Endothelial cell of umbilical vein (primary cell): Measurements from ENCODE around the gene CRISPLD2. TPM values are rescaled to one million over a fixed set of nuclear protein-coding genes. Genes with fewer than 3 reads are reported as not detected.
A peak's percentile ranks its signal among the peaks of the same experiment; 100 is the strongest.

Experiments used
- BruUV-seq: library from RNA; stranded (reverse); fragments of 400-500 nt; replicated peaks from 2 replicates; lab custom pipeline; 2021; lab: Mats Ljungman, UMichigan
- CTCF ChIA-PET: fragments of 300-600, 350-600 bp; sonication (Branson Sonifier 250); formaldehyde crosslinking; loops from one replicate; lab custom pipeline; 2021; ENCODE audit warnings: antibody characterized with exemption, inconsistent platforms; lab: Charles Lee
- POLR2A ChIA-PET: fragments of 300-600, 350-600 bp; sonication (Branson Sonifier 250); formaldehyde crosslinking; loops from one replicate; lab custom pipeline; 2021; ENCODE audit warnings: antibody characterized with exemption, inconsistent platforms; lab: Charles Lee
- DNase-seq: peaks from one replicate; pipeline ENCODE4 v3.0.0-alpha.2; 2011; ENCODE audit warnings: low read depth, low spot score
- FAIRE-seq: peaks from 2 replicates; lab custom pipeline; 2011; peaks lifted over from hg19 to GRCh38; lab: Jason Lieb, UNC
- H2AFZ ChIP-seq: 2 replicates; pipeline ENCODE4 v1.6.0; 2012; ENCODE audit warnings: low read depth, low read length, control low read depth, inconsistent platforms
- H3K27ac ChIP-seq: 2 replicates; pipeline ENCODE4 v1.5.1; 2011; ENCODE audit warnings: low read depth, mild to moderate bottlenecking, control low read depth, low read length, moderate library complexity; ENCODE audit not compliant: insufficient read depth
- H3K27me3 ChIP-seq, 2 experiments: 2 replicates each; pipeline versions ENCODE4 v1.6.0 to v1.6.1; 2011; ENCODE audit warnings: low read length in 2 of 2, mixed read lengths in 1 of 2; ENCODE audit not compliant: control insufficient read depth in 2 of 2, insufficient read depth in 2 of 2
- H3K36me3 ChIP-seq, 2 experiments: 2 replicates in 1 of 2; 3 replicates in 1 of 2; pipeline ENCODE4 v1.5.1; 2011; ENCODE audit warnings: low read length in 2 of 2, mild to moderate bottlenecking in 1 of 2, moderate library complexity in 1 of 2; ENCODE audit not compliant: control insufficient read depth in 2 of 2, insufficient read depth in 2 of 2; ENCODE audit errors: extremely low read depth in 1 of 2
- H3K4me1 ChIP-seq: 3 replicates; pipeline ENCODE4 v1.5.1; 2011; ENCODE audit warnings: mild to moderate bottlenecking, low read length; ENCODE audit not compliant: control insufficient read depth, insufficient read depth; ENCODE audit errors: extremely low read depth
- H3K4me2 ChIP-seq: 2 replicates; pipeline ENCODE4 v1.6.1; 2011; ENCODE audit warnings: low read length, control low read depth, mixed read lengths; ENCODE audit not compliant: insufficient read depth
- H3K4me3 ChIP-seq, 3 experiments: fragments of 200-600 bp in 1 of 3; sonication (generic), shearing (Covaris generic) in 1 of 3; replicated peaks in 1 of 3; 2 replicates each; pipeline ENCODE4 v1.5.1; 2011 to 2016; ENCODE audit warnings: control low read depth in 3 of 3, low read length in 3 of 3, mild to moderate bottlenecking in 2 of 3, inconsistent platforms in 1 of 3, low read depth in 1 of 3, moderate library complexity in 1 of 3; ENCODE audit not compliant: insufficient read depth in 1 of 3
- H3K79me2 ChIP-seq: 2 replicates; pipeline ENCODE4 v1.6.0; 2012; ENCODE audit warnings: low read length, inconsistent platforms; ENCODE audit not compliant: control insufficient read depth, insufficient read depth
- H3K9ac ChIP-seq: replicated peaks from 2 replicates; pipeline ENCODE3; 2011; ENCODE audit warnings: low read length, control low read depth; ENCODE audit not compliant: insufficient read depth; ENCODE audit errors: extremely low read depth
- H3K9me1 ChIP-seq: replicated peaks from 3 replicates; pipeline ENCODE4 v1.6.0; 2011; ENCODE audit warnings: mild to moderate bottlenecking, low read length; ENCODE audit not compliant: control insufficient read depth, insufficient read depth; ENCODE audit errors: extremely low read depth
- H3K9me3 ChIP-seq: replicated peaks from 2 replicates; pipeline ENCODE4 v1.5.1; 2012; ENCODE audit warnings: low read length, inconsistent platforms; ENCODE audit not compliant: control insufficient read depth, insufficient read depth
- H4K20me1 ChIP-seq: replicated peaks from 2 replicates; pipeline ENCODE3; 2011; ENCODE audit warnings: mild to moderate bottlenecking, low read length; ENCODE audit not compliant: control insufficient read depth, insufficient read depth; ENCODE audit errors: extremely low read depth
- FOS ChIP-seq: IDR thresholded peaks from 2 replicates; pipeline ENCODE4 v1.6.1; 2011; ENCODE audit warnings: mild to moderate bottlenecking, low read length, moderate library complexity, borderline replicate concordance; ENCODE audit not compliant: insufficient read depth
- GATA2 ChIP-seq: IDR thresholded peaks from 2 replicates; pipeline ENCODE4 v1.7.0; 2011; ENCODE audit warnings: low read depth, mild to moderate bottlenecking, moderate library complexity, mixed read lengths, low read length; ENCODE audit not compliant: insufficient read length, insufficient read depth
- dilution Hi-C: fragments of 300-500 bp; cut with MboI; formaldehyde crosslinking; loops from one replicate; pipeline ENCODE4 v1.15.0; 2019; ENCODE audit warnings: low sequenced_read_pairs; ENCODE audit not compliant: extremely low pct_ligation_motif_present
- intact Hi-C: fragments of 100-400 bp; cut with micrococcal nuclease; formaldehyde crosslinking; loops from one replicate; pipeline ENCODE4 v1.10.0; 2022
- polyA plus RNA-seq, 4 experiments: library from polyadenylated mRNA; depleted of rRNA in 3 of 4; stranded (reverse) in 3 of 4; unstranded in 1 of 4; fragments of >200 nt; gene quantifications; 2 replicates each; pipeline versions ENCODE4 v1.2.1 to v1.2.3, GENCODE V29; 2011 to 2012; ENCODE audit warnings: missing spikeins in 1 of 4
- total RNA-seq: library from RNA; stranded (reverse); gene quantifications from 2 replicates; pipeline ENCODE4 v1.2.3, GENCODE V29; 2021
- TF ChIP-seq, protein P1 (sequence below): IDR thresholded peaks from 2 replicates; pipeline ENCODE4 v1.6.1; 2011; ENCODE audit not compliant: insufficient read depth, insufficient read length
- TF ChIP-seq, protein P2 (sequence below), 2 donors: IDR thresholded peaks; 1 replicate in 1 of 2; 2 replicates in 1 of 2; pipeline ENCODE4 v1.5.1; 2011; ENCODE audit warnings: low read length in 2 of 2, mild to moderate bottlenecking in 2 of 2, moderate library complexity in 2 of 2, control low read depth in 1 of 2, inconsistent platforms in 1 of 2, low read depth in 1 of 2; ENCODE audit not compliant: insufficient read depth in 1 of 2; ENCODE audit errors: extremely low read depth in 1 of 2

The CRISPLD2 gene
- total and polyA plus RNA-seq, 2 donors (not counting 3 experiments of a cell fraction or from before 2014, with no cell fraction given): 0.14 to 0.73 TPM

DNA sequence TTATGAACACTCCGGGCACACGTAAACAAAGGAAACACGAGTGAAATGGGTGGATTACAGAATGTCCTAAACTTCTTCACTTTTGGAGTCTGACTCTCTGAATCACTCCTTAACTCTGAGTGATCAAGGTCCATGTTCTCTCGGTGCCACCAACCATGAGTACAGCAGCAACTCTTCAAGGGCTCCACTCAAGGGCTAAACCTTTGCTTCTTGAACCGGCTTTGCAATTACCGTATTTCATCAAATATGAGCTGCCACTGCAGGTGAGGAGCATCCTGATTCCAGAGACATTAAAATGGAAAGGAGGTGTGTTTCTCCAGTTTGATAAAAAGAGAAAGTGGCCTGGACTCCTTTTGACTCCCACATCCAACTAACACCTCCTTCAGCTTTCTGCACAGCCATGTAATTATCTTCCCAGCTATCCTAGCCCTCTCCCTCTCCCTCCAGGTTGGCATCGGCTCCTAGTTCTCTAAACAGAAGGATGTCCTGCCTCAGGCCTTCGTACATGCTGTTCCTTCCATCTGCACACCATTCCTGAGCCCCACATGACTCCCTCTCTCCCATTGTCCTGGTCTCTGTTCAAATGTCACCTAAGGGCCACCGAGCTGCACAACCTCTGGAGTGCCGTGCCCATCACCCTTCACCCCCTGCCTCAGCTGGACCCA, 130.1 kb downstream of the CRISPLD2 start:
- ChIA-PET POLR2A (no interaction called here), CTCF (interaction anchor here (1.0 to 7.0 kb wide), 2 partner anchors 196 to 212 kb away, joined by 3 to 292 read pairs; no protein-coding TSS in a partner anchor)
- Histone ChIP-seq H3K4me1 (no peaks in the 10 kb centered on the region), H3K79me2 (no peaks in the 10 kb centered on the region), H3K36me3 (no peaks in the 10 kb centered on the region), H3K9me1 (no peaks in the 10 kb centered on the region), H3K4me2 (no peak overlapping the region), H4K20me1 (no peaks in the 10 kb centered on the region), H3K27ac (no peak overlapping the region), H3K9ac (no peak overlapping the region), H3K27me3 (peaks cover 0 to 2% of the 10 kb centered on the region in 2 experiments), H3K9me3 (no peaks in the 10 kb centered on the region), H2AFZ (no peak overlapping the region), H3K4me3 (no peak overlapping the region)
- FAIRE-seq: no peak
- BruUV-seq: no TSS peak
- dilution Hi-C loops: loop anchor here (25.0 kb wide), 1 partner anchor 188 kb away; no protein-coding TSS in a partner anchor
- intact Hi-C loops: loop anchor here (10.0 kb wide), 1 partner anchor 435 kb away; no protein-coding TSS in a partner anchor
- no peak for TF ChIP-seq GATA2
- TF ChIP-seq FOS: no peak
- TF ChIP-seq, protein P1, sequence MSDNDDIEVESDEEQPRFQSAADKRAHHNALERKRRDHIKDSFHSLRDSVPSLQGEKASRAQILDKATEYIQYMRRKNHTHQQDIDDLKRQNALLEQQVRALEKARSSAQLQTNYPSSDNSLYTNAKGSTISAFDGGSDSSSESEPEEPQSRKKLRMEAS: no peak
- DNase-seq: no peak

DNA sequence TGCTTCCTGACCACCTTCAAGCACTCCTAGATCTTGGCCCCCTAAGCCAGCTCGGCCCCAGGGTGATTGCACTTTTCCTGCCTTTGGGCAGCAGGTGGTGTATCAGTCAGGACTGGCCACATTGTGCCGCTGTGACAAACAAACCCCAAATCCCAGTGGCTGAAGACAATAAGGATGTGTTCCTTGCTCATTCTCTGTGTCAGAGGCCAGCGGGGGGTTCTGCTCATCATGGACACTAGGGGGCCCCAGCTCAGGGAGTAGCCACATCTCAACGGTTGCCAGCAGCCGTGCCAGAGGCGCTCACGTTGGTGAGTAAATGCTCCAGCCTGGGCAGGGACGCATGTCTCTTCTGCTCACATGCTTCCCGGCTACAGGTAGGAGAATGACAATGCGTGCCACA, 131.1 kb downstream of the CRISPLD2 start:
- no peaks in the 10 kb centered on the region for H3K27me3 ChIP-seq
- CTCF ChIA-PET: interaction anchor here (0.9 to 7.0 kb wide), 7 partner anchors 12 to 197 kb away, joined by 3 to 292 read pairs (median 13); no protein-coding TSS in a partner anchor
- TF ChIP-seq, protein P2, sequence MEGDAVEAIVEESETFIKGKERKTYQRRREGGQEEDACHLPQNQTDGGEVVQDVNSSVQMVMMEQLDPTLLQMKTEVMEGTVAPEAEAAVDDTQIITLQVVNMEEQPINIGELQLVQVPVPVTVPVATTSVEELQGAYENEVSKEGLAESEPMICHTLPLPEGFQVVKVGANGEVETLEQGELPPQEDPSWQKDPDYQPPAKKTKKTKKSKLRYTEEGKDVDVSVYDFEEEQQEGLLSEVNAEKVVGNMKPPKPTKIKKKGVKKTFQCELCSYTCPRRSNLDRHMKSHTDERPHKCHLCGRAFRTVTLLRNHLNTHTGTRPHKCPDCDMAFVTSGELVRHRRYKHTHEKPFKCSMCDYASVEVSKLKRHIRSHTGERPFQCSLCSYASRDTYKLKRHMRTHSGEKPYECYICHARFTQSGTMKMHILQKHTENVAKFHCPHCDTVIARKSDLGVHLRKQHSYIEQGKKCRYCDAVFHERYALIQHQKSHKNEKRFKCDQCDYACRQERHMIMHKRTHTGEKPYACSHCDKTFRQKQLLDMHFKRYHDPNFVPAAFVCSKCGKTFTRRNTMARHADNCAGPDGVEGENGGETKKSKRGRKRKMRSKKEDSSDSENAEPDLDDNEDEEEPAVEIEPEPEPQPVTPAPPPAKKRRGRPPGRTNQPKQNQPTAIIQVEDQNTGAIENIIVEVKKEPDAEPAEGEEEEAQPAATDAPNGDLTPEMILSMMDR (IDR thresholded peaks at IDR 0.05; ENCODE audit: extremely low read depth in 1 of 2, insufficient read depth in 1 of 2, low read depth in 1 of 2, low read length in 2 of 2): peak; percentile 24
- TF ChIP-seq FOS: no peak
- no peaks in the 10 kb centered on the region for H3K4me1 ChIP-seq
- no peak for DNase-seq
- BruUV-seq: no TSS peak
- no peak overlapping the region for H3K4me3 ChIP-seq
- no peaks in the 10 kb centered on the region for H4K20me1 ChIP-seq
- dilution Hi-C loops (loop anchor here (25.0 kb wide), 1 partner anchor 189 kb away; no protein-coding TSS in a partner anchor), intact Hi-C loops (loop anchor here (10.0 kb wide), 1 partner anchor 436 kb away; no protein-coding TSS in a partner anchor)
- no peaks in the 10 kb centered on the region for H3K79me2 ChIP-seq
- H3K36me3 ChIP-seq: no peaks in the 10 kb centered on the region
- no peak overlapping the region for H2AFZ ChIP-seq
- H3K9ac ChIP-seq: no peak overlapping the region
- H3K4me2 ChIP-seq: no peak overlapping the region
- H3K9me1 ChIP-seq: no peaks in the 10 kb centered on the region
- no peaks in the 10 kb centered on the region for H3K9me3 ChIP-seq
- POLR2A ChIA-PET: no interaction called here
- no peak overlapping the region for H3K27ac ChIP-seq
- FAIRE-seq: no peak
